Islet precursor cell (in vitro differentiated cells): ENCODE measurements around the gene EGFL6.
"Not testable (repeated sequence)": the region's sequence is repeated elsewhere in the genome, so short reads cannot be mapped to it uniquely, and the experiment has no call there.

Experiments used
- DNase-seq: peaks from one replicate; pipeline ENCODE4 v3.0.0-alpha.2; 2018

The EGFL6 gene

DNA sequence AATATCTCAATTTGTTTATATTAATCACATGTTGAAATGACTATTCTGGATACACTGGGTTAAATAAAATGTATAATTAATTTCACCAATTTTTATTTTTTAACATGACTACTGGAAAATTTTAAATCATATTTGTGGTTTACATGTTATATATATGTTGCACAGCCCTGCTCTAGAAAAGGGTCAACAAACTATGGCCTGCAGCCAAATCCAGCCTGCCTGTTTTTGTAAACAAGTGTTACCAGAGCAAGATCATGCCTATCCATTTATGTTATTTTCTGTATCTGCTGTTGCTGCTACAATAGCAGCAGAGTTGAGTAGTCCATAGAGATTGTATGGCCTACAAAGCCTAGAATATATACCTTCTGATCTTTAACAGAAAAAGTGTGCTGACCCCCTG is 84.7 kb downstream of the EGFL6 start:
- no peak for DNase-seq

DNA sequence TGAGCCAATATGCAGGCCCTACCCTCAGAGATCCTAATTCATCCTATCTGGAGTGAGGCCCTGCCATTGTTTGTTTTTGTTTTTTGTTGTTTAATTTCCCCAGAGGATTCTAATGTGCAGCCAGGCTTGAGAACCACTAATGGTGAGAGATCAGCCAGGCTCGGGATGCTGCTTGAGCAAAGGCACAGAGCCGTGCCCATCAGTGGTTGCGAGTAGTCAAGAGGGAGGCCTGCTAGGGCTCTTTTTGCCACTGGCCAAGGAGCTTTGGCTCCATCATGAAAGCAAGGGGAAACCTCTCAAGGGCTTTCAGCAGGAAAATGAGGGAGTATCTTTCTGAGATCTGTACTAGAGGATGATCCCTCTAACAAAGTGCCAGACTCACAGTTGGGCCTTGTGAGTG is 86.3 kb downstream of the EGFL6 start:
- DNase-seq: no peak

DNA sequence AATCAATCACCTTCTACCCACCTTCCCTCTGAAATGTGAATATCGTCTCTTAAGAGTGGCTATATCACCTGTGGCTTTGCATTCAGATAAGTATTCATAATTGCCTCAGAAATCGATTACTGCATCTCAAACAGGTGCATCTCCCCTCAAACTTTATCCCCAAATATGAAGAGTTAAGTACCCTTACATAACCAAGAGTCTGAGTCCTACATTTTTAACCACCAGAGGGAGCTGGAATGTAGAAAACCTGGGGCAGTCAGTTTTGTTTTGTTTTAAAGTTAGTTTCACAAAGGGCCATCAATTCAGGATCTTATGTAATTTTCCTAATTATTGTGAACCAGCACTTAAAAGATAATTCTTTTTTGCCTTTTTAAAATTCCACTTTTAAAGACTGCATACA is 89.2 kb downstream of the EGFL6 start:
- DNase-seq: no peak

DNA sequence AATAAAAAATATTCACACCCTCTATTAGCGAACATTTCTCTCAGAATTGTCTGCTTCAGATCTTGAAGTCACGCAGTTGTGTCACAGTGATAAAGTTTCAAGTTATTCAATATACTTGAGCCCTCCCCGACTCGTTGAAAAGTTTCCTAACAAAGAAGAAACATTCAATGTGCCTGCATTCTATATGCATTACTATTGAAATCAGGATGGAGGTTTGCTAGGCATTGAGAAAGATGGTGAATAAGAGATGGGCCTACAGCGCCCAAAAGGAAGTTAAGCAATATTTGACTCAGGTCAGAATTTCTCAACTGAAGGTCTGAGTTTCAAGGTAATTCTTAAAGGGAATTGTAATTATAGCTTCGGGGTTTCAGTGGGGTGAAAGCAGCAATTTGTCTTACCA is 89.7 kb downstream of the EGFL6 start:
- DNase-seq: no peak

DNA sequence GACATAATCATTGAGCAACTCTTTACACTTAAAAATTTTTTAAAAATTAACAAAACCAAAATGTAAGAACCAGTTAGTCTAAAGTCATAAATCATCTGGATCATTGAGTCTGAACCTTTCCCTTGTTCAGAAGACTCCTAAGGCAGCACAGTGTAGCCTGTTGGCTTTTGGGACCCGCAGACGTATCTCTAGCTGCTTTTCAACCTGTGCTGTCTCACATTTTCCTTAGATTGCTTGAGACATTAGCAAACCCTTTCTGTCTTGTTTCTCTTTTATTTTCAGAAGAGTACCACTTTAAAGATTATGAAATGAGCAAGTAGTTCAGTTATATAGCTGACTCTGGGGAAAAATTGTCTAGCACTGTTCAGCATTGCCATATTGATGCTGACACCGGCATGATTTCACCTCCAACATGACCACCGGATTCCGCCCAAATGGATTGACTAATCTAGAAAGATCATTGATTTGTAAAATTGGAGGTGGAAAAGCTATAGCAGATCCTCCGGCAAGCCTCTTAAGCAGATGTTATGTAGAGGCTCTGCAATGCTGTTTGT is 92.4 kb downstream of the EGFL6 start:
- DNase-seq: no peak

DNA sequence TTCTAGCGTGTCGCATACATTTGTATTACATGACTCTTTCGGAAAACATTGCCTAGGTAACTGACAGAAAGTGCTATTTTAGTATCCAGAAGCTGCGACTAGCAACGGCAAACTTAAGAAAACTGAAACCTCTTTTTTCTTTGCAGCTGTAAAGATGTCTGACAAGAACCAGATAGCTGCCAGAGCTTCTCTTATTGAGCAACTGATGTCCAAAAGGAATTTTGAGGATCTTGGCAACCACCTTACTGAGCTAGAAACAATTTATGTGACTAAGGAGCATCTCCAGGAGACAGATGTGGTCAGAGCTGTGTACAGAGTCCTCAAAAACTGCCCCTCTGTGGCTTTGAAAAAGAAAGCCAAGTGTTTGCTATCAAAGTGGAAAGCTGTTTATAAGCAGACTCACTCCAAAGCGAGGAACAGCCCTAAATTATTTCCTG is 93.0 kb downstream of the EGFL6 start:
- DNase-seq: no peak

DNA sequence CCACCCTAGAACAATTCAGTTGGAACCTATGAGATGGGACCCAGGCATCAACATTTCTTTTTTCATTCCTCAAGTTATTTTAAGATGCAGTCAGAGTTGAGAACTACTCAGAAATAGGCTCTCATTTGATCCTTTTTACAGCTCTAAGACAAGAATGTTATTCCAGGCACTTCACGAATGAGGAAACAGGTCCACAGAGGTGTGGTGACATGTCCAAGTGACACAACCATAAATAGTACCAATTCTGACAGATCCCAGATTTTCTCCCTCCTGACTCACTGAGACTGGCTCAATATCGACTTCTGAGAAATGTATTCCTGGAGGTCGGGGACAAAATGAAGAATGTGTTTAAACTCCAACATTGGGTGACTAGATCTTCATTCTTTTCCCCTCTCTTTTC is 94.6 kb downstream of the EGFL6 start:
- no peak for DNase-seq

DNA sequence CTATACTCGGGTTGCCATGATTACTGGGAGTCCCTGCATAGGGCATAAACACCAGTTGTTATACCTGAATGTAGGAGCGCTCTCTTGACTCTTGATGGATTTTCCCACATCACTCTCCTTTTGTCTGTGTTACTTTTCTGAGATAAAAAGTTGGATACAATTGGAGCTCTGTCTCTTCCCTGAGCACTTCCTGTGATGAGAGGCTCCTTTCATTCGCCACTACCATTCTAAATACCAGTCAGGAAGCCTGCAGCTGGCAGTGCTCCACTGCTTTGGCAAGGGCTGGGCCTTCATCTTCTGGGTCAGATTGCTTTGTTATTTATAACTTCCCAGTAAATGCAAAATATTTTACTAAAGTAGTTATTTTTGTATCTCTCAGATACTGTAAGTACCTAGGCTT is 97.4 kb downstream of the EGFL6 start:
- no peak for DNase-seq

DNA sequence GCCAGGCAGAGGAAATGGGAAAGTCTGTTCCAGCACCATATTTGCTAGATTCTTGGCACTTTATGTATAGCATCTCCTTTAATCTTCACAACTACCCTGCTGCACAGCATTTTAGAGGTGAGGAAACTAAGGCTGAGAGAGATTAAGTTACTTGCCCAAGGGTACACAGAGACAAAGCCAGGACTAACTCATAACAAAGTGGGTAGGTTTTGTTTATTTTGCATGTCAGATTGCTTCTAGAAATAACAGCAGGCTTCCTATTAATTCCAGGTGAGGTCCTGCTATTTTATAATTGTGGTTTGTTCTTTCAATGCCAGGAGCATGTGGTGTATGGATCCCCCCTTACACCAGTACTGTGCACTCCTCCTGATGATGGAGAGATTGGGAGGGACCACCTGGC is 98.5 kb downstream of the EGFL6 start:
- DNase-seq: no peak

DNA sequence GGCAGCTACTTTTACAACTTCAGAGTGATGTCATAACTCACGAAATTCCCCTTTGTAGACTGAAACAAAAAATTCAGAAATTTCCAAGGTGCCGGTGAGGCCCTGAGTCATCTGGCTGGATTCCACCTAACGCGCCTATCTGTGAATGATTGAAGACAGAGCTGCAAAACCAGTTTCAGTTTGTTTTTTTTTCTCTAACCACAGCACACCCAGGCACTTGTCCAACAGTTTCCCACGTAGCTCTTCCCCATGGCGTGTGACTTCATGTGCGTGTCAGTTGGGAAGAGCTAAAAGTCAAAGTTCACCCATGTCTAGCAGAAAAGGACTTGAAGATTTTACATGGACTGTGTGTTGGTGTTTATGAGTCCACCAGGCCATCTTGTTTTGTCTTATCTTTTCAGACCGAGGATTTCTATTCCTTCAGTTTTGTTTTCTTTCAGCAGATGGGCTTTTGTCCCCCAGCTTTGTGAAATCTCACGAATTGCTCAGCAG is 99.9 kb downstream of the EGFL6 start:
- DNase-seq: peak; percentile 87

DNA sequence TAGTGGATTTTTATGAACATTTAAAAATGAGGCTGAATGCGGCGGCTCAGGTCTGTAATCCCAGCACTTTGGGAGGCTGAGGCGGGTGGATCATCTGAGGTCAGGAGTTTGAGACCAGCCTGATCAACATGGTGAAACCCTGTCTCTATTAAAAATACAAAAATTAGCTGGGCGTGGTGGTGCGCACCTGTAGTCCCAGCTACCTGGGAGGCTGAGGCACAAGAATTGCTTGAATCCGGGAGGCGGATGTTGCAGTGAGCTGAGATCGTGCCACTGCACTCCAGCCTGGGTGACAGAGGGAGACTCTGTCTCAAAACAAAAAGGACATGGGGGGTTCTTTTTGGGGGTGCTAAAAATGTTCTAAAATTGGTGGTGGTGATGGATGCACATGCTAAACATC is 100.4 kb downstream of the EGFL6 start:
- not testable (repeated sequence) for DNase-seq

DNA sequence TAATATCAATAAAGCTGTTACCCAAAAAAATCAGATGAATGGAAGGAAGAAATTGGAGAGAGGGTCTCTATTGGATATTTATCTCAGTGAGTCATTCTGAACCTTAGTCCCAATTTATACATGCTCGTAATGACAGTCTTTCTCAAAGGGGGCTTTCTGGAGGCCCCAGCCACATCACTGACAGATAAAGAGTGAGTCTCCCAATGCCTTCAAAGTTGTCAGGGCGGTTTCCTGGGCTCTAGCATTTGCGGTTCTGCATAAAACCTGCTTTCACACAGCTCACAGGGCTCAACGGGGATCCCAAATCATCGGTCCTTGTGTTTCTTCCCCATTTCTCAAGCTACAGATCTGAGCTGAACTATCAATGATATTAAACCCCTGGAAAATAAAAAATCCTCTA is 100.8 kb downstream of the EGFL6 start:
- no peak for DNase-seq

DNA sequence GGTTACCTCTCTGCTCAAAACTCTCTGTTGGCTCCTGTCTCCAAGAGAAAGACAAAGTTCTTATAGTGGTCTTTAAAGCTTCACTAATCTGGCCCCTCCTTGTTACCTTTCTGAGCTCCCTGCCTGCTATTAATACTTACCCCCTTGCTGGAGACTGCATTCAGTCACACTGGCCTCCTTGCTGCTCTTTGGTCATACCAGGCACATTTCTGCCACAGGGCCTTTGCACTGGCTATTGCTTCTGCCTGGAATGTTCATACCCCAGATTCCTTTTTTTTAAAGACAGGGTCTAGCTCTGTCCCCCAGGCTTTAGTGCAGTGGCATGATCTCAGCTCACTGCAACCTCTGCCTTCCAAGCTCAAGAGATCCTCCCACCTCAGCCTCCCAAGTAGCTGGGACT is 103.6 kb downstream of the EGFL6 start:
- no peak for DNase-seq

DNA sequence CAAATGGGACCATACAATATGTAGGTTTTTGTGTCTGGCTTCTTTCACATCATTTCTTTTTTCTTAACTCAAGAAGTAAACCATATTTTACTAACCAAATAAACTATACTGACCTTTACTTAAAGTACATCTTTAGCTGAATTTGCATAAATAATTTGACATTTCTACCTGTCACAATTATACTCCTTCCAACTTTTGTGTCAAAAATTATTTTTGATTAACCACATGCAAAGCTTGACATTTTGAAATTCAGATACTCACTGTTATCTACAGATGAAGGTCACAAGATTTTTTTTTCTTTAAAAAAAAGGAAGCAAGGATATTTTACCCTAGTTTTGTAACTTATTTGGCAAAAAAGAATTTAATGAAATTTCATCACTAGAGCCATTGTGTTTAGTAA is 107.5 kb downstream of the EGFL6 start:
- no peak for DNase-seq

DNA sequence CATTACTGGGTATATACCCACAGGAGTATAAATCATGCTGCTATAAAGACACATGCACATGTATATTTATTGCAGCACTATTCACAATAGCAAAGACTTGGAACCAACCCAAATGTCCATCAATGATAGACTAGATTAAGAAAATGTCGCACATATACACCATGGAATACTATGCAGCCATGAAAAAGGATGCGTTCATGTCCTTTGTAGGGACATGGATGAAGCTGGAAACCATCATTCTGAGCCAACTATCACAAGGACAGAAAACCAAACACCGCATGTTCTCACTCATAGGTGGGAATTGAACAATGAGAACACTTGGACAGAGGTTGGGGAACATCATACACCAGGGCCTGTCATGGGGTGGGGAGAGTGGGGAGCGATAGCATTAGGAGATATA is 110.3 kb downstream of the EGFL6 start:
- not testable (repeated sequence) for DNase-seq

DNA sequence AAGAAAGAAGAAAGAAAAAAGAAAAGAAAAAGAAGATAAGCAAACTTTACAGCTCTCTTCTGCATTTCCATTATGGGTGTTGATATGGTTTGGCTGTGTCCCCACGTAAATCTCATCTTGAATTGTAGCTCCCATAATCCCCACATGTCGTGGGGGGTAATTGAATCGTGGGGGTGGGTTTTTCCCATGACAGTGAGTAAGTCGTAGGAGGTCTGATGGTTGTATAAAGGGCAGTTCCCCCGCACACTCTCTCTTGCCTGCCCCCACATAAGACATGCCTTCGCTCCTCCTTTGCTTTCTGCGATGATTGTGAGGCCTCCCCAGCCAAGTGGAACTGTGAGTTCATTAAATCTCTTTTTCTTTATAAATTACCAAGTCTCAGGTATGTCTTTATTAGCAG is 112.2 kb downstream of the EGFL6 start:
- DNase-seq: no peak
